Gastrocnemius medialis (tissue), 4 donors: ENCODE measurements around the gene TMEM167A.

ENCODE experiments used
- CTCF ChIP-seq, 5 experiments: fragments of 450-650 bp in 3 of 5; fragments of 200-600 bp in 2 of 5; sonication (generic) in 2 of 5; IDR thresholded peaks in 4 of 5; conservative IDR thresholded peaks in 1 of 5; 1 replicate in 4 of 5; 2 replicates in 1 of 5; pipeline ENCODE4 v1.5.1; 2016 to 2019; ENCODE audit warnings: antibody characterized with exemption in 5 of 5, mild to moderate bottlenecking in 3 of 5, moderate library complexity in 3 of 5
- POLR2A ChIP-seq, 2 donors: fragments of 450-650 bp; IDR thresholded peaks; one replicate each; pipeline ENCODE4 v1.6.1; 2017; ENCODE audit warnings: antibody characterized with exemption in 2 of 2, mild to moderate bottlenecking in 2 of 2, moderate library complexity in 2 of 2

DNA sequence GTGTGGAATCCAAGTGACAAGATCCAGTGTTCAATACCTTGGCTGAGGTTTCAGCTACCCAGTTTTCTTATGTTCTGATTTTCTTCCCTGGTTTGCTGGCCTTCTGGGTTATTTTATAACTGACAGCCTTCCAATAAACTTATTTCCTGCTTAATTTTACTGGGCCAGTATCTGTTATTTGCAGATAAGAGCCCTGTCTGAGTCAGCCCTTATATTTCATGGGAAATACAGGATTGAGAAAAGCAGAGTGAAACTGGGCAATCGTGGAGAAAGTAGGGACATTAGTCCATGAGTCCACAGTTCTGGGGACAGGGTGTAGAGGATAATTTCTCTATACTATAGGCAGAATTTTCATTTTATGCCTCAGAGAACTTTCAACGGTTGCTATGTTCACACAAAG, 32.3 kb downstream of the TMEM167A start:
- TF ChIP-seq CTCF (IDR thresholded peaks at IDR 0.05 in 4 of 5, conservative IDR thresholded peaks at IDR 0.05 in 1 of 5) (no peak), POLR2A (IDR thresholded peaks at IDR 0.05) (no peak)
